Measurements from ENCODE around the gene SRGAP2B.
"Not testable (repeated sequence)": the region's sequence is repeated elsewhere in the genome, so short reads cannot be mapped to it uniquely, and the experiment has no call there.

Gene SRGAP2B

DNA sequence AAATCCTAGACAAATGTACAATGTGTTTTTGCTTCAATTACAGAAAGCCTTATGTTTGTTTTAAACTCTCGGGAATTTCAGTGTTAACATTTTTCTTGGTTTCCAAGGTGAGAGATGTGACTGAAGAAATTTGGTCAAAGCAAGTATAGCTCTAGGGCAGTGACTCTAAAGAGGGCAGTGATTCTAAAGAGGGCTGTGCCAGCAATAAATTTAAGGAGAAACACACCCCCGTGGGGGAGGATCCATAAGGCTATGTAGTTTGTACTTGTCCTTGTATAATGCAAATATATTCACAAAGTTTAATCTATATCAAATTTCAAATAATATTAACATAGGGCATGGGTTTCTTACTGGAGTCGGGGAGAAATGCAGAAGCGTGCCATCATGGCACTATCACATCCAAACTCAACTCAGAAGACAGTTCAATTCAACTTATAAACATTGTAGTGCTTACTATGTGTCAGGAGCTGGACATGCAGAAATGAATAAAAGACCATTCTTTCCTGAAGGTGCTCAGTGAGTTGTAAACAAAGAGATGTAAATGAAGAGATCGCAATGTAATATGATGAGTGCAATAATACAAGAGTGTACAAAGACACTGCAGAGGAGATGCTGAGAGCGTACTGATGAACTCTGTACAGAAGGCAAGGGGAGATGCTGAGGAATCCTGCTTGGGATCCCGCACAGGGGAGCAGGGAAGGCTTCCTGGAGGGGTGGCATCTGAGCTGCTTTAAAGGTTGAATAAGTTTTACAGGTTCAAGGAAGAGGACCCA lies 12.5 kb downstream of the SRGAP2B start:
- DNase-seq (ENCODE audit: low read depth in 3 of 3): not testable (repeated sequence)

DNA sequence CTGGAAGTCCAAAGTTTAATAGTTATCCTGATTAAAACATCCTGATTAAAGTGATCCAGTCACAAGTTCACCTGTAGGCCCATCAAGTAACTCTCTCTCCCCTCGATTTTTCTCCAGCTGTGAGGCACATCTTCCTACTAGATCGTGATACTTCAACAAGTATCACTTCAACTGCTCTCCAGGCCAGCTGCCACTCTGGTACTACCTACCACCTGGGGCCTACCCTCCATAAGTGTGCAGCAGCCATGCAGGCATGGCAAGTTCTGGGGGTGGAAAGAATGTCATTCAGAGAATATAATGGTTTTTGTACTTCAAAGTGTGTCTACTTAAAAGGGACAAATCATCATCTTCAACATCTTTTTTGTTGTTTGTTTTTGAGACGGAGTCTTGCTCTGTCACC lies 14.9 kb downstream of the SRGAP2B start:
- not testable (repeated sequence) for DNase-seq (ENCODE audit: low read depth in 3 of 3)

DNA sequence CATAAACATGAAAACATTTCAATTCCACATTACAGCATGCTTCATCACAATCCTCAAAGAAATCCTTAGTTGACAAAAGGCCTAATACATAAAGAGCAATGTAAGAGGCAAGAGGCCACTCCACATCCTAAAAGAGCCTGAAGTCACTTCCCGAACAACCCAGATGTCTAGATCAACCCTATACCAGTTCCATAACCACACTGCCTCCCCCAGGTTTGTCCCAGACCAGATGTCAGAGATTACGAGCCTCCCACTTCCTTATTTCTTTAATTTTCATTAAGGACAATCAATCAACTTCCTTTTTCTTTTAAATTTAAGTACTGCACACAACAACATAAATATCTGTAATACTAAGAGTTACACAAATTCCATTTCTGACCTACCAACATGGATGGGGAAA lies 15.4 kb downstream of the SRGAP2B start:
- not testable (repeated sequence) for DNase-seq (ENCODE audit: low read depth in 3 of 3)

DNA sequence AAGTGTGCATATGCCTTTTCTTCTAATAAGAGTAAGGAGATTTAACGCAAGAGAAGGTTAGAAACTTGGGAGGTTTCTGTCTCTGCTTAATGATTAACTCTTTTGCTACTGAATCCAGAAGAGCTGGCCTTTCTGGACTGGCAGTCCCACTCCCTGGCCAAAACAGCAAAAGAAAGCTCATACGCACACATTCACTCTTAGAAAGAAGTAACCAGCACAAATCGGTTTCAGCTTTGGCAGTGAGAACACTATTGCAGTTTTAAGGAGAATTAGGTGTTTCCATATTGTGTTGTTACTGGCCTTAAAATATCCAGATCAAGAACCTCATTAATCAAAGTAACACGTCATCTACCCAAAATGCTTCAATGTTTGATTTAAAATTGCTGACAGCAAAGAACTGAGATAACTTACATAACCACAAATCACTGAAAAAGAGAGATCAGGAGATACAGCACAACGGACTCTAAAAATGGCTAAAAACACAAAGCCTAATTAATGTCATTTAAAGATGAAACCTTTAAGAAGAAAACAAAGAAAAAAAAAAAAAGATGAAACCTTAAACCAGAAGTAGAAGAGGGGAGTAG lies 16.2 kb downstream of the SRGAP2B start:
- DNase-seq (ENCODE audit: low read depth in 3 of 3): not testable (repeated sequence)

DNA sequence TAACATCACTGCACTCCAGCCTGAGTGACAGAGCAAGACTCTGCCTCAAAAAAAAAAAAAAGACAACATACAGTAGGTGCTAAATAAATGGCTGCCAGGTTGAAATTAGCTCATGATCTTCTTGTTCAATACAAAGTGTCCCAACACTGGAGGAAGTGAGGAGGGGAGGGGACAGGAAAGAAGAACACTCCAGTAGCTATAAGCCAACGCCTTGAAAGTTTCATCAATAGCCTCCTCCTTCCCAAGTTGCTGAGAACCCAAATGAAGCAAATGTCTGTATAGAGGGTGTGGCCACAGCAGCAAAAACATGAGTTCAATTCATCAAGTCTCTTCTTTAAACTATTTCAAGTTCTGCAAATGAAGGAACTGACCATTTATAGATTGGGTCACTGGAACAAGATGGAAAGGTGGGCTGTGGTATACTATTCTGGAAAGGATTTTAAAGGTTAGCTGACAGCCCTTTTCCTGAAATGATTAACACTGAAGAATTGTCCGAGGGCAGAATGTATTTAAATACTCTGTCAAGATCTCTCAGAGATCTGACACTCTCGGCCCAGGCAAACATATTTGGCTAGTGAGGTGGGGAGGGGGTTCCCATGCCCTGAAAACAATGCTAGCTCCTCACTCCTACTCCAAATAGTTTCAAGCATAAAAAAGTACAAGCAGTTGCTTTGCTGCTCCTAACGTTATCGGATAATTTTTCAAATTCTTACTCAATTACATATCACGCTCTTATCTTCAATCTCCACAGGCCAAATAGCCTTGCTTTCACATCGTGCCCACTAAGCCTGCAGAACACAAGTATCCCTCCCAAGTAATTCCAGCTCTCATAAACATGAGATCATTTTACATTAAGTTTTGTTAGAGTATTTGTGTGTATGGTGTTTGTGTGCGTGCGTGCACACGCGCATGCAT lies 17.0 kb downstream of the SRGAP2B start:
- DNase-seq (ENCODE audit: low read depth in 3 of 3): not testable (repeated sequence)

DNA sequence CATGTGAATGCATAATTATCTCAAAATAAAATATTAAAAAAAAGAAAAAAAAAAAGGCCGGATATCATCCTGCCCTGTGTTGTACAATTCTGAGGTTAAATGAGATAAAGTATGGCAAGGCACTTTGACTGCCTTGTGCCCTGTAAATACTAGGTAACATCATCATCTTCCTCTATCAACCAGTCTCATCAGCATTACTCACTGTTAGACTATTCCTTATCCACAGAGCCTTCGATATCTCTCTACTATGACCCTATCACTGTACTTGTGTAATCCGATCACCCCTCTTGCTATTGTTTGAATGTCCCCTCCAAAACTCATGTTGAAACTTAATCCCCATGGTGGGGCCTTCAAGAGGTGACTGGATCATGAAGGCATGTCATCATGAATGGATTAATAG lies 18.3 kb downstream of the SRGAP2B start:
- not testable (repeated sequence) for DNase-seq (ENCODE audit: low read depth in 3 of 3)

DNA sequence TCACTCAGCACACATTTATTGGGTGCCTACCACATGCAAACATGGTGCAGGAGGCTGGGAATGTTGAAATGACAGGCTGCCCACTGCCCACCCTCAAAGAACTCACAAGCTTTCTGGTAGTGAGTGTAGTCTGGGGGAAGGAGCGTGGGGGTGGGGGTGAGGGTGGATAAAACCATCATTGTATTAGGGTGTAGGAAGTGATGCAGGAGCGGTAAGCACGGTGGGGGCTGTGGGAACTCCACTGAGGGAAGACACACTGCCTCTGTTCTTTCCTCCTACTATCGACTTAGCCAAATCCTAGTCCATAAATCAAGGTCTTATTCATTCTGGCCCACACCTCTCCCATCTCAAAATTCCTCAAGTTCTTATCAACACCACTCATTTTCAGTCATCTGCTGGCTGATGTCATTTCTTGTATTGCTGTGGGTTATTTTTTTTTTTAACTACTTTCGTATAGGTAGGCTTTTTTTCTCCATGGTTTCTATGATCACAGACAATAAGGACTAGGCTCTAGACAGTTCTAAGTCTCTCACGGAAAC lies 21.0 kb downstream of the SRGAP2B start:
- DNase-seq (ENCODE audit: low read depth in 3 of 3): not testable (repeated sequence)

DNA sequence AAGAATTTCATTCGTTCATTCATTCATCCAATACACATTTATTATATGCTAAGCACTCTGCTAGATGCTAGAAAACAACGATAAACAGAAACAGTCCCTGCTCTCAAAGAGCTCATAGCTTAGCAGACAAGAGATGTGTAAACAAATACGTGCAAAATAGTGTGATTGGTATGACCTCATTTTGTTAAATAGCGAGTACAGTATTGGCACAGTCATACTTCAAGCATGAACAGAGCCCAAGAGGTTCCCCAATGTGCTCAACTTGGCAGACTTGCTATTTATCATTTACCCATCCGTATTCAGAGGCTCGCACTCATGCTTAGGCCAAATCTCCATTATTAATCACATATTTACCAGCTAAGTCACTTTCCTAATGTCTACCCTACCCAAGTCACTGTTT lies 23.6 kb downstream of the SRGAP2B start:
- not testable (repeated sequence) for DNase-seq (ENCODE audit: low read depth in 3 of 3)

DNA sequence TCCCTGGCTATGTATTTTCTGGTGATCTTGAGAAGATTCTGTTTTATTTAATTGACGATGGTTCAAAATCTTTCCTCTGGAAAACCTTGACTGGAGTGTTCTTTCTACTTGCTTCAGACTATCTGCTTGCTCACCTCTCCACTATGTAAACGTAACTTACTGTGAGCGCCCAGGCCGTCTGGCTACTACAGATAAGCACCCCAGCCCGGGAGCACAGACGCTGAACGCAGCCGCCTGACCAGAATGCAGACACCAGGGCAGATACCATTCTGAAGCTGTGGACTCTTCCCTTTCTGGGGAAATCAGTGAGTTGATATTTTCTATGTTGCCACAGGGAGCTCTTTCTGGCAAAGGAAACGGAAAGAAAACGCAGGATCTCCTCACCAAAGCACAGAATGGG lies 28.6 kb downstream of the SRGAP2B start:
- not testable (repeated sequence) for DNase-seq (ENCODE audit: low read depth in 3 of 3)

DNA sequence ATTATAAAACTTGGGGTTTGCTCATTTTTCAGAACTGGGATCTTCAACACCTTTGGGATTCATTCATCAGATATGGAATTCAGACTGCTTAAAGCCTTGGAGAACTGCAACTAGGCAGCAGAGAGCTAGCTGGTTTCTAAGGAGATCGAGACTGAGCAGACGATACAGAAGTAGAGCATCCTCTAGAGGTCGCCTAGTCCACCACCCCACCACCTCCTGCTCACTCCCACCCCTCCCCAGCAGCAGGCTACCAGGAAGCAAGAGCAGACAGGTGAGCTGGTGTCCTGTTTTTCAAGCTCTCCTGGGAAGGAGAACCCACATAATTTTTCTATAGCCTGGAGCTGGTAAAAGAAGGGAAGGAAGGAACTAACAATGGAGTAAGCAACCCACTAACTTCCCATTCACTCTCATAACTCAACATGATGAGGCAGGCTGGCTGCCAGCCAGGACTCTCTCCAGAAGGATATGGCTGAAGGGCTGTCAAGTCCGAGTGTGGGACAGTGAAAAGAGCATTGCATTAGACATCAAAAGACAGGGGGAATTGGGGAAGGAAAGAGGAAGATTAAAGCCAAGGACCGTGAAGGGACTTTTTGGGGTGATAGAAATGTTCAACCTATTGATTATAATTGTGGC lies 29.8 kb downstream of the SRGAP2B start:
- not testable (repeated sequence) for DNase-seq (ENCODE audit: low read depth in 3 of 3)

DNA sequence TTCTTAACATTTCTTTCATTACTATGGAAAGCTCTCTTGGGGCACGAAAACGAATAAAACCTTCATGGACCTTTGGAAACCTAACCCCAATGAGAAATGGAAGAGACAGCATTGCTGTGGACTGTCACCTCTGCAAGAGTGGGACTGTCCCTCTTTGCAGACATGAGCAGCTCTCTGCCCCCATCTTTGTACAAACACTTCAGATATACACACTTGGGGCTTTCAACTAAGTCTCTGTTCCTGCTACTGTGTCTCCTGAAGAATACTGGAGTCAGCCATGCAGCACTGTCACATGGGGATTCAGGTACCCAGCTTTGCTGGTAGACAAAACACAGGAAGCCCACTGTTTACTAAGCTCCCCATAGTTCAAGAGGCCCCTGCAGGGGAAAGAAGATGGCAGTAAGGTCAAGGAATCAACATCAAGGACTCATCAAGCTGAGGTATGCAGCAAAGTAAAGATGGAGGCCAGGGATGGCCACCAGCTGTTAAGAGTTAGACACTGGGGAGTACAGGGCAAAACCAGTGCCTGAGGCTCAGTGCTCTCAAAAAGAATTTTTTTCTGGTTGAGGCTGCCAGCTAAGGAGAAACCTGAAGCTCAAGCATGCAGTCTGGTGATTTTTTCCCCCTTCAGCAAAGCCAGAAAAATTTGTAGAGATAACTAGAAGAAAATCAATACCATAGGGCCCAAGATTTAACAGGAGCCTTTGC lies 31.0 kb downstream of the SRGAP2B start:
- DNase-seq (ENCODE audit: low read depth in 3 of 3): not testable (repeated sequence)

DNA sequence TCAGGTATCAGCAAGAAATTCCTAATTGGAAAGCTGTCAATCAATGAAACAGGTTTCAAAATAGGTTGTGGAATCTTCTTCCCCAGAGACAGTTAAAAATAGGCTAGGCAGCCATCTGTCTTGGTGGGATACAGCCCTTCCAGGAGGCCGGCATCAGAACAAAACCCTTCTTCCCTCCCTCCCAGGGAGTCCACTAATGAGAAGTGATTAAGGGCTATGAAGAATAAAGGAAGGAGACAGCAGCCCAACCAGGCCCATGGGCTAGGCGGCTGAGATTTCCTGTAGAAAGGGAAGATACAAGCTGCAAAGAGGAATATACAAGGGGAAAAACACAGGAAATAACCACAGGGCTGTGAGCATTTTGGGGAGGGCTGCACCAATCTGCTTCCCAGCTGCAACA lies 31.8 kb downstream of the SRGAP2B start:
- DNase-seq (ENCODE audit: low read depth in 3 of 3): not testable (repeated sequence)

DNA sequence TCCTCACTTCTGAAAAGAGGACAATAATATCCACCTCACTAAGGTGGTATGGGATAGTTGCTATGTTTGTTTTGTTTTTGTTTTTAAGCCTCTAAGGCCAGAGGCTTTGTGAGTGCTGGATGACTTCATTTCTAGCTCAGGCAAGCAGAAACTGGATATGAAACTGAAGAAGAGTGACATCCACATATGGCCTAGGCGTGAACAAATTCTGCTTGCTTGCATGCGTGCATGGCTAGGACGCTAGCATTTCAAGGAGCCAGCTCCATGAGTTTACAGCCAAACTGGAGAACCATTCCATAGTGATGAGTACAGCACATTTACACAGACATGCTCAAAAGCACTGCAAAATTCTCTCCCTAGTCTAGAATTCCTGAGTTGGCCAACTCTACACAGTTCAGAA lies 36.9 kb downstream of the SRGAP2B start:
- DNase-seq (ENCODE audit: low read depth in 3 of 3): not testable (repeated sequence)

DNA sequence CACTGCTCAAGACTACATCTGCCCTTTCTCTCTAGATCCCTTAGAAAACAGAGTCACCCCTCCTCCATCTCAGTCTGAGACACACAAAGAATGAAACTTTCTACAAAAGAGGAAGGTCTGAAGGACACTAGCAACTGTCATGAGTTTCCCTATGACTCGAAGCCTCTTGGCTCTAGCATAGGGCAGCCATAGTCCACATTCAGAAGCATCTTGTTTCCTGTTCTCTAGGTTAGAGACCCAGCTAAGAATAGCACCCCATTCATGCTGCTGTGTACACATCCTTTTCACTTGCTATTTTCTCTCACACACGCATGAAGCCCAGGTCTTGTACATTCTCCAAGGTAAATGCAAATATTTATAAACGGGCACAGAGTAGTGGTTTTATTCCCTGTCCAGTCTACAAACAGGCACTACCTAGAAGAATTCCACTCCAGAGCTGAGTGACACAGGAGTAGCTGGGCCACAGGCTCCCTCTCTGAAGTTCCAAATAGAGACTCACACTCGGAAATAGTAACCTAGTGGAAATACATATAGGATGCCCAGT lies 39.8 kb downstream of the SRGAP2B start:
- DNase-seq (ENCODE audit: low read depth in 3 of 3): not testable (repeated sequence)

DNA sequence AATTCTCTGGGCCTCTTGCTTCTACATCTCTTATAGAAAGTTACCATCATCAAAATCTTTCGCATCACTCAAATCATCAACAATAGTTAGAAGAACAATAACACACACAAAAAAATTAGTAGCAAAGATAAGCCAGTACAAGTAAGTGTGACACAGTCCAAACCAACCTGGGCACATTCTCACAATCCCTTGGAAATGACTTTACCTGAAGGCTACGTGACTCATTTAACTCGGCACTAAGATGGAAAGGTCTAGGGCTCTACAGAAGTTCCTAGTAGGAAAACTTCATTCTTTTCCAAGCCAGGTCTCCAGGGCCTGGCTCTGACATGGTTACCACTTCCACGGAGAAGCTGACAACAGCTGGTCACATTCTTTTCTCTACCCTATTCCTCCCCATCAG lies 41.7 kb downstream of the SRGAP2B start:
- DNase-seq (ENCODE audit: low read depth in 3 of 3): not testable (repeated sequence)

DNA sequence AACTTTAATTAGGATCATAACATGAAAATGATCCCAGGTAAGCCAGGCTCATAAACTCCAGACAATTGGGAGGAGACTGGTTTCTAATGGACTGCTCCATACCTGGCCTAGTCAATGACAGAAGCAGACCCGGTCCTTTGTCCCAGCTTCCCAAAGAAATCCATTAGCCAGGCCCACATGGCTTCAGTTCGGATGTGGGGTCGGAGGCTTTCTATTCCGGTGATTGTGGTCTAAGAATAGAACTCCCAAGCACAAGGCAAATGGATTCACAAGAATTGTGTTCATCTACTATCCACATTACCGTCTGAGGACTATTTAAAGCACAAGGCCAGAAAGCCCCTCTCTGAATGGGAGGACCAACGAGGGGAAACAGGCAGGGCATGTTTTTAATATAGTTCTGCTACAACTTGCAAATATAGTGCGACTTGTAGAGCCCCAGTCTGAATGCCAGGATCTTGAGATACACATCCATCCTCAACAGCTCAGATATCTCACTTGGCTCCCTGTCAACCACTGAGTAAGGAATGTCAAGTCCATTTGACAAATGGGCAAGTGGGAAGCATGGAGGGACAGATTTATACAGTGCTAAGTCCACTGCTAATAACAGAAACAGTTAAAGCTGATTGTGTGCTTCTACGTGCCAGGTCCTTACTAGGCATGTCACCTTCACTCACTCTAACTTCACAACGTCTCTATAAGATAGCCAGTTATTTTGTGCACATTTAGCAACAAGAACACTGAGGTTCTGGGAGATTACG lies 42.9 kb downstream of the SRGAP2B start:
- not testable (repeated sequence) for DNase-seq (ENCODE audit: low read depth in 3 of 3)

DNA sequence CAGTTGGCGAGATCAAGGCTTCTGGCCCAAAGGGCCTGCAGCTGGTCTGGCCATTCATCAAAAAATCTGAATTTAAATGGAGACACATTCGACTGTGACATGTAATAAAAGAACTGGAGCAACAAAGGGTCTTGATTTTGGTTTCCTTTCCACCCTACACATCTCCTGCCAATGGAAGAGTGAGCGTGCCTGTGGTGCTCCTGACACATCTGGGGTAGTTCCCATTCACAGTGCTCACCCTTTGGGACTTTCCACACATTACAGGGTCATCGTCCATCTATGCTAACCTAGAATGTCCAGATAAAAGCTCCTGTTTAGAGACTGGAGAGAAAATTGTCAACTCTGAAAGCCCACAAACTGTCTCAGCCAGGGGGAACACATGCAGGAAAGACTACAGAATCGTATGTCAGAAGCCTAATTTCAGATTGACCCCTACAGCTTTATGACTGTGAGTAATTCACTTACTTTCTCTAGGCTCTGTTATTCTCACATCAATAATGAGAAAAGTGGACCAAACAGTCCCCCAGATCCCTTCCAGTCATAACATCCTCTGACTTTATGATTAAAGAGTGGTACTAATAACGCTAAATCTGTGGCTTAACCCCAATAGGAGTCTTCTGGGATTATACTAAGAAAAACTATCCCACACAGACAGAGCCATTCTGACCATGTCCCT lies 46.8 kb downstream of the SRGAP2B start:
- DNase-seq (ENCODE audit: low read depth in 3 of 3): not testable (repeated sequence)

DNA sequence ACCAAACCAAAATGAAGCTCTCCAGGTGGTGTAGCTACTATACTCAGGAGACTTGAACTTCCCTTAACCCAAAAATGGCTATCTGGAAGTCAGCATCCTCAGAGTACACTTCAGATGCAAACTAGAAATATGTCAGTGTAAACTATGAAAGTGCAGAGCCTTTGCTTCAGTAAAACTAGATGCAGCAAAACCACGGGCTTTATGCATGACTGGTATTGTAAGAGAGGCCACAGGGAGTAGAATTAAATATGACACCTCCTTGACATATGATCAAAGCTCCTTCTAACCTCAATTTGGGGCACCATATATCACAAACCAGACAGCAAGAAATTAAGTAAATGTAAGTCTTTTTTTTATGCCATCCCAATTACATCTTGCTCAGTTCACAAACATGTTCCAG lies 47.6 kb downstream of the SRGAP2B start:
- DNase-seq (ENCODE audit: low read depth in 3 of 3): not testable (repeated sequence)

DNA sequence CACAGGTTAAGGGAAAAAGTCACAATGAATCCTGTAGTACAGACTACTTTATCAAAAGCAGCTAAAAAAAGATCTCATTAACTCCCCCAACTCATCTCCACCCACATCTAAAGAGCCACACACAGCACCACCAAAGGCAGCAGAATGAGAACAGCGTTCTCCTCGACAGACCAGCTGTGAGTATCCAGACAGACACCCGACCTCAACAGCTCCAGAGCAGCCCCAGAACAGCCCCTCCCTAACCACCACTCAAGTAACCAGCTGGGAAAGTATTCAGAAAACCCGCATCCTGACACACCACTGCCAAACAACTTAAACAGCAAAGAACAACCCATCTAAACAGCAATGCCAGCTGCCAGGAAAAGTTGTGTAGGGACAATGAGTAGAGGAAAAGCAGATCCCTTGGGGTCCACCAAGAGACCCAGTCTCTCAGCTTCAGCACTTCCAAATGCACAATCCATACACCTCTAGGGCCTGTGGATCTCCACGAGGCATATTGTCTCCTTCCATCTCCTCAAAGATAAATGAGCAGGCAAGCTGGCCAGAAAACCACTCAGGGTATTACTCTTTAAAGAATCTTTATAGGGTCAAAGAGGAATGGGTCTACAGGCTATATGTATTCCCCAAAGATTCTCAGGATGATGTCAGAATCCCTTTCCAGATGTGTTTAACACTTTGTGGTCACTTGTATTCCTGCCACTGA lies 49.4 kb downstream of the SRGAP2B start:
- not testable (repeated sequence) for DNase-seq (ENCODE audit: low read depth in 3 of 3)
